IPS-18c (cell line): ENCODE measurements around the gene LRRIQ4.

Experiments
- H3K4me3 ChIP-seq: 2 replicates; pipeline ENCODE4 v1.7.0; 2013; ENCODE audit warnings: low read depth, mild to moderate bottlenecking, low read length, moderate library complexity; ENCODE audit not compliant: insufficient read depth
- H3K9me3 ChIP-seq: one replicate; pipeline ENCODE4 v1.6.1; 2013; ENCODE audit warnings: mild to moderate bottlenecking, low read length, moderate library complexity; ENCODE audit not compliant: control insufficient read depth, insufficient read depth

The LRRIQ4 gene

DNA sequence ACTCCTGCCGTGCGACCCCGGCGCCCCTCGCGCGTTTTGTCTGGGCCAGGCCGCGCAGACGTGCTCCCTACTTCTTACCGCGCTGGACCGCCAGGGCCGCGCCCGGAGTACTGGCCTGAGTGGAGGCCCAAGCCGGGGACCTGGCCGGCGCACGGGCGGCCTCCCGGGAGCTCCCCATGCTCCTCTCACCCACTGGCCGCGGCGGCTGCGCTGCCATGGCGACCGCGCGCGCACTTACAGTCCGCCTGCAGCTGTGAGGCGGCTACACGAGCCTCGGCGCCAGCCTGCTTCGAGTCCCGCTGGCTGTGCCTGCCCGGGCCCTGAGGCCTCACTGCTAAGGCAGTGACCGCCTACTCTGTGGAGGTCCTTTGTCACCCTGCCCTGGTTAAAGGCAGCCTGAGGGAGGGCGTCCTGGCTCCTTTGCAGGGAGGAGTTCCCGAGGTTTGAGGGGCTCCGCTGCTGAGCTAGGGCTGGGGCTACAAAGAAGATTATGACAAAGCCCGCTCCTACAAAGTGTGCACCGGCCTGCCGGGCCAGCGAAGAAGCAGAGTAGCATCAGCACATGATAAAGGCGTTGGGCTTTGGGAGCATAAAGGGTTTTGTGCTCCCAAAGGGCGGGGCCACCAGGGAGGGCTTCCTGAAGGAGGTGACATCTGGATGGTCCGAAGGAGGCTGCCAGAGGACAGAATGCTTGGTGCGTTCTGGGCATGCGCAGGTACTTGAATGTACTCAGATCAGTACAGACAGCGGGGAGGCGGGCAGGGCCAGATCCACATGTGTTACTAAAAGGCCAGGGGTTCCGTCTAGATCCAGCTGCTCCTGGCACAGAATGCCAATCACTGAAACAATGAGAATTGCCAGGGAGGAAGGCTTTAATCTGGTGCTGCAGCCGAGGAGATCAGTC, at the start of gene LRRIQ4, which contains the start of gene LRRC34:
TSS of gene LRRIQ4 (plus strand) at position 539 of the 904 bp plus-strand sequence. CDS start 9,052 bp downstream, outside the sequence.
TSS of gene LRRC34 (minus strand) at position 573 of the 904 bp plus-strand sequence. CDS start at position 217, 356 bp downstream.
- peak within 1 kb of the TSS; percentile 66 for H3K4me3 ChIP-seq

DNA sequence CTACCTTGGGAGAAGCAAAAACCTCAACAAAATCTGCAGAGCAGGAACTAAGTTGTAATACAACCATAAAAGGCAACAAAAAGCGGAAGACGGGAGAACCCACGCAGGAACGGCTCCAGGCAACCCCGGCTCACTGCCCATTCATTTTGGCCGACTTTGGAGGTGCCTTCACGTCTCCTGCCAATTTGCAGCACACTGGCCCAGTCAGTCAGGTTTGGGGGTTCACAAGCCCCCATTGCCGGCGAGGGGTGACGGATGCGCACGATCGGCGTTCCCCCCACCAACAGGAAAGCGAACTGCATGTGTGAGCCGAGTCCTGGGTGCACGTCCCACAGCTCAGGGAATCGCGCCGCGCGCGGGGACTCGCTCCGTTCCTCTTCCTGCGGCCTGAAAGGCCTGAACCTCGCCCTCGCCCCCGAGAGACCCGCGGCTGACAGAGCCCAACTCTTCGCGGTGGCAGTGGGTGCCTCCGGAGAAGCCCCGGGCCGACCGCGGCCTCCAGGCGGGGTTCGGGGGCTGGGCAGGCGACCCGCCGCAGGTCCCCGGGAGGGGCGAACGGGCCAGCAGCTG, 48.3 kb upstream of the LRRIQ4 start:
- H3K4me3 ChIP-seq, result peak overlapping the region; percentile 76

More for the DNA sequence above, at the start of gene LRRIQ4, which contains the start of gene LRRC34:
- H3K9me3 ChIP-seq, result peaks cover 2% of the 10 kb centered on the region

GRCh38 chr3:169764882-169765612, 47.6 kb upstream of the LRRIQ4 start, which contains the start of gene TERC:
Gene TERC (minus strand): TSS chr3:169765060.
- peaks cover 3% of the 10 kb centered on the region for H3K9me3 ChIP-seq
- peak within 1 kb of the TSS; percentile 76 for H3K4me3 ChIP-seq

More for the DNA sequence above, 48.3 kb upstream of the LRRIQ4 start:
- H3K9me3 ChIP-seq, result peaks cover 3% of the 10 kb centered on the region

- Histone ChIP-seq H3K9me3 (no peaks in the 10 kb centered on the region), H3K4me3 (peak within 1 kb of the TSS; percentile 49)
Observed at GRCh38 chr3:169769287-169770181, 43.1 kb upstream of the LRRIQ4 start, which contains the start of gene ACTRT3. Gene ACTRT3 (minus strand): TSS chr3:169769561. CDS start chr3:169769520, 41 bp downstream.

DNA sequence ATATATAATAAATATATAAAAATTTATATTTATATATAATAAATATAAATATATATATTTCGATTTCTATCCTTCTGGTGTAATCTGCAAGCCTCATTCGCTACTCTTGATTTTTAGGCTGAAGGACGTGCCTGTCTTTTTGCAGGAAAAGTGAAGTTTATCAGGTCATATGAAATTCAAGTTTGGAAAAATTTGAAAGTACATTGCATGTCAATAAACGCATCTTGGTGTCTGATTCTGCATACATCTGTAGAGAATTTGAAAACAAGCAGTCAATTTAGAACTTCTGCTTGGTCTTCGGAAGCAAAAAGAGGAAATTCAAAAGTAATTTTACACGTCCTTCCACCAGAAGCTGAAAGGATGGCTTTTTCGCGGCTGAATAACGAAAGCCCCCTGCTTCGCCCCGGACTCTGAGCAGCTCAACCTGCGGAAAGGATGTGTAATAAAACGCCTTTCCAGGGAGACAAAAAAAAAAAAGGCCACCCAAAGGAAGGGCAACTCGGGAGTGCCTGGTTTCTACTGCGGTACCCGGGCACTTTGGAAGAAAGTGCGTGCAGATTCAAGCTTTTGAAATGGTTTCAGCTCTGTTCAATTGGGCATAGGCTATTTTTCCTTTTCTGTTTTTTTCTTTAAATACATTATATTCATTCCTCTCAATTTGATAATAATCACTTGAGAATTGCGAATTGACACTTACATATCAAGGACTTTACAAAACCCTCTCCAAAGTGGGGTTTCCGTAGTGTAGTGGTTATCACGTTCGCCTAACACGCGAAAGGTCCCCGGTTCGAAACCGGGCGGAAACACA, 41.0 kb upstream of the LRRIQ4 start:
- H3K4me3 ChIP-seq, result peak overlapping the region; percentile 85
- H3K9me3 ChIP-seq, result no peaks in the 10 kb centered on the region

GRCh38 chr3:169772305-169772896, 40.3 kb upstream of the LRRIQ4 start:
- Histone ChIP-seq H3K4me3 (peak overlapping the region; percentile 85), H3K9me3 (no peaks in the 10 kb centered on the region)

DNA sequence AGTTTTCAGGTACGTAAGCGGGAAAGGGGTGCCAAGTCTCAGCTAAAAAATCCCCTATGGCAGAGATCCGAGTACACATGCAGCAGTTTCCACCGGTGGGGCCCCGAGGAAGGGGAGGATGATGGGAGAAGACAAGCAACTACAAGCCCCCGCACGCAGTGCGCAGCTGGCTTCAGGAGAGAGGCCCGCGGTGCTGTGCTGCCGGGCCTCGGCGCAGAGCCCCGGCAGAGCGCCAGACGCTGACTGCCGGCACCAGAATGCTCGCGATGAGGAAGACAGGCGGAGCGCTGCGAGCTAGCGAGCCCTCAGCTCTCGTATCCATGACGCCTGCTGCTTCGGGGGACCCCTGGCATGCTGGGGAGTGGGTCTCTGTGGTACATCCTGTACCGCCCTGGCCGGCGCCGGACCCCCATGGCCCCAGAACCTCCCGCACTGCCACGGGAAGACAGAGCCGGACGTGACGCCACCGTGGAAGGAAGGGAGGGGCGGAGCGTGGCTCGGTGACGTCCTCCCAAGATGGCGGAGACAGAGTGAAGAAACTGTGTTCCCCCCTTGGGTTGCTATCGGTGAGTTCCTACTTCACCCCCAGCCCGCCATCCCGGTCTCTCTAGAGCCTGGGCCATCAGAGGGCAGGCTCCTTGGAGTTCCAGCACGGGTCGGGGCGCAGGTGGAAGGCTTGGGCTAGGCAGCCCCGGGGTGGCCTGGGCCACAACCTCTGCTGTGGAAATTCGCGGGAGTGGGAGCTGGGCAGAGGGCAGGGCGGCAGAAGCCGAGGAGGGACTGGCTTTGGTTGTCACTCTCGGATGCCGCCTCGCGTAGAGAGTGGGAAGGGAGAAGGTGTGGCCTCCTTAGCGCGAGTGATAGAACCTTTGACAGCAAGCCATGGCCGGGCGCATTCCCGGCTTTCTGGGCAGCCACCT, 39.5 kb upstream of the LRRIQ4 start, which contains the start of gene MYNN:
TSS of gene MYNN (plus strand) at position 500 of the 920 bp plus-strand sequence. CDS start 900 bp downstream, outside the sequence.
- Histone ChIP-seq H3K9me3 (no peaks in the 10 kb centered on the region), H3K4me3 (peak within 1 kb of the TSS; percentile 85)

DNA sequence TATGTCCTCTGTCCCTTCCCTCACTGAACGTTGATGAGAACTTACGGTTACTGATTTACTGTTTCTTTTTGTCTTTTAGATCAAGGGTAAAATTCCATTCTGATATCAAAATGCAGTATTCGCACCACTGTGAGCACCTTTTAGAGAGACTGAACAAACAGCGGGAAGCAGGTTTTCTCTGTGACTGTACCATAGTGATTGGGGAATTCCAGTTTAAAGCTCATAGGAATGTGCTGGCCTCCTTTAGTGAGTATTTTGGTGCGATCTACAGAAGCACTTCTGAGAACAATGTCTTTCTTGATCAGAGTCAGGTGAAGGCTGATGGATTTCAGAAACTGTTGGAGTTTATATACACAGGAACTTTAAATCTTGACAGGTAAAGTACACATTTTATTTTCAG, 38.5 kb upstream of the LRRIQ4 start:
- peak overlapping the region; percentile 85 for H3K4me3 ChIP-seq

DNA sequence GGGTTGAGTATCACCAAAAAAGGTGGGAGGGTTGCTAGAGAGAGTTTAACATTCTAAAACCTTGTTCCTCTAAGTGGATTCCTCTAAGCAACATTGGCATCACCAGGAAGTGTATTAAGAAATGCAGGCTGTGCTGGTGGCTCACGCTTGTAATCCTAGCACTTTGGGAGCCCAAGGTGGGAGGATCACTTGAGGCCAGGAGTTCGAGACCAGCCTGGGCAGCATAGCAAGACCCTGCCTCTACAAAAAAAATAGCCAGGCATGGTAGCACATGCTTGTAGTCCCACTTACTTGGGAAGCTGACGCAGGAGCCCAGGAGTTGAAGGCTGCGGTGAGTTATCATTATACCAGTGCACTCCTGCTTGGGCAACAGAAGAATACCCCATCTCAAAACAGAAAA, 34.8 kb upstream of the LRRIQ4 start:
- Histone ChIP-seq H3K9me3 (no peaks in the 10 kb centered on the region), H3K4me3 (no peak overlapping the region)

More for the DNA sequence above, 38.5 kb upstream of the LRRIQ4 start:
- no peaks in the 10 kb centered on the region for H3K9me3 ChIP-seq

DNA sequence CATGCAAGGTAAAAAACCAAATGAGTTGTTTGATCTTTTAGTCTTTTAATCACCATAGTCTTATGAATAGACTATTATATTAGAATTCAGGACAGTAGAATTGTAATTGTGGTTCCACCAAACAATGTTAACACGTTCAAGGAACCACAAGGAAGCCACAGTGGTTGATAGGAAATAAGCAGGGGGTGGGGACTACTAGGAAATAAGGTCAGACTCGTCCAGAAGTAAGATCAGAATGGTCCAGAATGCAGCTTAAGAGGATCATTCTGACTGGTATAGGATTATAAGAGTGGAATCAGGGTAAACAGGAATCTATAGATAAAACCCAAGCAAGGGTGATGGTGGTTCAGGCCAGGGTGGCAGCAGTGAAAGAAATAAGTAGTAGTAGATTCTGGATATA, 31.9 kb upstream of the LRRIQ4 start:
- Histone ChIP-seq H3K9me3 (no peaks in the 10 kb centered on the region), H3K4me3 (no peak overlapping the region)

GRCh38 chr3:169781209-169781855, 31.3 kb upstream of the LRRIQ4 start:
- Histone ChIP-seq H3K9me3 (no peaks in the 10 kb centered on the region), H3K4me3 (no peak overlapping the region)

GRCh38 chr3:169787120-169787519, 25.6 kb upstream of the LRRIQ4 start:
- Histone ChIP-seq H3K4me3 (no peak overlapping the region), H3K9me3 (no peaks in the 10 kb centered on the region)

GRCh38 chr3:169787791-169788190, 24.9 kb upstream of the LRRIQ4 start:
- Histone ChIP-seq H3K4me3 (no peak overlapping the region), H3K9me3 (no peaks in the 10 kb centered on the region)

DNA sequence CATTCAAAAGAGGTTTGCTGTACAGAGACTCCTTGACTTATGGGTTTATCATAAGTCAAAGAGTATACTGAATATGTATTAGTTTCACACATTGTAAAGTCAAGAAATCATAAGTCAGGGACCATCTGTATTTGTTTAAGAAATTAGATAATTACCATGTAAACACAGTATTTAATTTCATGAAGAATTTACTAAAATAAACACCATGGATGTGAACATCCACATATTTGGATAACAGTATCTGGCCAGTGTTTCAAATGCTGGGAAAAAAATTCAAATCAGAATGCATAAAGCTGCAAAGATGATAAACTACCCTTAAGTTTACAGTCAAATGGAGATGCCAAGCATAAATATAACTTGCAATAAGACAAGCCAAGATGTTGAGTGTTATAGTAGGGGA, 22.5 kb upstream of the LRRIQ4 start:
- Histone ChIP-seq H3K4me3 (no peak overlapping the region), H3K9me3 (no peaks in the 10 kb centered on the region)
